ENCODE data around the gene NUB1. TPM values are rescaled to one million over a fixed set of nuclear protein-coding genes. Genes with fewer than 3 reads are reported as not detected.

The NUB1 gene
- polyA plus RNA-seq, 1 of the 3 experiments (the other 2 are of a cell fraction): 54.0 TPM

- TF ChIP-seq JUND (IDR thresholded peaks at IDR 0.05): no peak
- no peak for TF ChIP-seq MAX (IDR thresholded peaks at IDR 0.05; ENCODE audit: low read depth)
- TF ChIP-seq POLR2AphosphoS5 (IDR thresholded peaks at IDR 0.05; ENCODE audit: low read depth, low read length): no peak
- TF ChIP-seq GATA2 (CRISPR knock-in tag; IDR thresholded peaks at IDR 0.05): no peak
These were observed 2.8 kb upstream of the NUB1 start (continued) for GRCh38 chr7:151338809-151339208.

GRCh38 chr7:151339651-151340382 is 1.8 kb upstream of the NUB1 start:
- peaks cover 9% of the 10 kb centered on the region for H3F3A ChIP-seq (replicated peaks; ENCODE audit: insufficient read depth)
- peaks cover 29% of the 10 kb centered on the region for H3K79me2 ChIP-seq (ENCODE audit: insufficient read depth)
- H3K27me3 ChIP-seq (ENCODE audit: insufficient read depth): no peaks in the 10 kb centered on the region
- H3K4me1 ChIP-seq (ENCODE audit: control insufficient read depth in 1 of 2, insufficient read depth in 2 of 2, low read depth in 1 of 2, low read length in 1 of 2): peaks cover 6 to 13% of the 10 kb centered on the region in 2 experiments
- WGBS (ENCODE audit: low lambda C conversion rate): 59% methylated on average over 7 of the region's 7 CpGs
- H3K9me2 ChIP-seq: no peaks in the 10 kb centered on the region
- no peak overlapping the region for H3K4me3 ChIP-seq (ENCODE audit: low read depth in 2 of 2, low read length in 1 of 2)
- H3K27ac ChIP-seq (ENCODE audit: low read depth in 2 of 2, low read length in 1 of 2): no peak overlapping the region
- DNase-seq: no peak
- ChIA-PET CTCF (interaction anchor here (0.7 to 6.2 kb wide), 4 partner anchors 10 to 33 kb away, joined by 3 to 84 read pairs (median 4); no protein-coding TSS in a partner anchor), POLR2A (no interaction called here)
- no peak overlapping the region for H3K9ac ChIP-seq
- no peaks in the 10 kb centered on the region for H3K9me3 ChIP-seq
- no peak overlapping the region for H3K4me2 ChIP-seq
- H4K20me1 ChIP-seq (ENCODE audit: insufficient read depth): no peaks in the 10 kb centered on the region
- H2AFZ ChIP-seq (ENCODE audit: low read depth): no peak overlapping the region
- TF ChIP-seq FOXJ3 (CRISPR knock-in tag; IDR thresholded peaks at IDR 0.05): no peak
- TF ChIP-seq CHD2 (IDR thresholded peaks at IDR 0.05; ENCODE audit: low read length, partially characterized antibody): no peak
- no peak for TF ChIP-seq RFX5 (IDR thresholded peaks at IDR 0.05; ENCODE audit: low read length)
- no peak for TF ChIP-seq FOXM1 (IDR thresholded peaks at IDR 0.05; ENCODE audit: low read depth)
- no peak for TF ChIP-seq GABPA (IDR thresholded peaks at IDR 0.05; ENCODE audit: low read depth)
- TF ChIP-seq REST (IDR thresholded peaks at IDR 0.05; ENCODE audit: low read depth, low read length): no peak
- TF ChIP-seq JUND (IDR thresholded peaks at IDR 0.05): no peak
- TF ChIP-seq NRF1 (IDR thresholded peaks at IDR 0.05; ENCODE audit: low read depth, low read length): no peak
- no peak for TF ChIP-seq RAD21 (IDR thresholded peaks at IDR 0.05; ENCODE audit: low read length)
- TF ChIP-seq TCF12 (IDR thresholded peaks at IDR 0.05): no peak
- no peak for TF ChIP-seq MAX (IDR thresholded peaks at IDR 0.05; ENCODE audit: low read depth)
- no peak for TF ChIP-seq TAF1 (IDR thresholded peaks at IDR 0.05; ENCODE audit: borderline replicate concordance, low read depth, low read length)
- no peak for TF ChIP-seq USF1 (IDR thresholded peaks at IDR 0.05; ENCODE audit: borderline replicate concordance, low read depth)
- no peak for TF ChIP-seq SMC3 (IDR thresholded peaks at IDR 0.05; ENCODE audit: low read depth, low read length)
- no peak for TF ChIP-seq IRF3 (IDR thresholded peaks at IDR 0.05; ENCODE audit: low read depth, low read length)
- TF ChIP-seq FOSL2 (IDR thresholded peaks at IDR 0.05; ENCODE audit: borderline replicate concordance, low read depth): no peak
- TF ChIP-seq NFIC (IDR thresholded peaks at IDR 0.05; ENCODE audit: borderline replicate concordance): no peak
- peaks cover 2 to 4% of the 10 kb centered on the region in 2 experiments for H3K36me3 ChIP-seq (replicated peaks in 1 of 2; ENCODE audit: control insufficient read depth in 1 of 2, insufficient read depth in 2 of 2, low read length in 1 of 2)

All from SK-N-SH (cell line).